BJ (cell line): ENCODE data around the gene TMSB4X. TPM values are rescaled to one million over a fixed set of nuclear protein-coding genes. Genes with fewer than 3 reads are reported as not detected.

Experiments used
- CTCF ChIA-PET: fragments of 350-600 bp; formaldehyde crosslinking; extraction: SDS; loops from one replicate; lab custom pipeline; 2021; ENCODE audit warnings: antibody characterized with exemption, inconsistent platforms; lab: Yijun Ruan, JAX
- POLR2A ChIA-PET: fragments of 300-600 bp; sonication (Branson Sonifier 250); formaldehyde crosslinking; extraction: SDS; loops from one replicate; lab custom pipeline; 2021; ENCODE audit warnings: antibody characterized with exemption; lab: Charles Lee
- DNase-seq: peaks from one replicate; pipeline ENCODE4 v3.0.0-alpha.2; 2011; ENCODE audit warnings: low read depth
- H3K27me3 ChIP-seq: 2 replicates; pipeline ENCODE4 v1.6.0; 2011; ENCODE audit warnings: low read length; ENCODE audit not compliant: control insufficient read depth, insufficient read depth
- H3K36me3 ChIP-seq: 2 replicates; pipeline ENCODE4 v1.5.1; 2011; ENCODE audit warnings: low read length; ENCODE audit not compliant: control insufficient read depth, insufficient read depth
- H3K4me3 ChIP-seq: 2 replicates; pipeline ENCODE4 v1.5.1; 2011; ENCODE audit warnings: low read depth, mild to moderate bottlenecking, control low read depth, low read length
- polyA plus RNA-seq: library from polyadenylated mRNA; depleted of rRNA; stranded (reverse); fragments of >200 nt; gene quantifications from 2 replicates; pipeline ENCODE4 v1.2.3, GENCODE V29; 2011
- TF ChIP-seq, protein P1 (sequence below): IDR thresholded peaks from 2 replicates; pipeline ENCODE4 v1.5.1; 2011; ENCODE audit warnings: low read depth, mild to moderate bottlenecking, control low read depth, inconsistent platforms, low read length, moderate library complexity; ENCODE audit not compliant: insufficient read depth

TMSB4X gene
- polyA plus RNA-seq, 1 experiment: 2,469 TPM

DNA sequence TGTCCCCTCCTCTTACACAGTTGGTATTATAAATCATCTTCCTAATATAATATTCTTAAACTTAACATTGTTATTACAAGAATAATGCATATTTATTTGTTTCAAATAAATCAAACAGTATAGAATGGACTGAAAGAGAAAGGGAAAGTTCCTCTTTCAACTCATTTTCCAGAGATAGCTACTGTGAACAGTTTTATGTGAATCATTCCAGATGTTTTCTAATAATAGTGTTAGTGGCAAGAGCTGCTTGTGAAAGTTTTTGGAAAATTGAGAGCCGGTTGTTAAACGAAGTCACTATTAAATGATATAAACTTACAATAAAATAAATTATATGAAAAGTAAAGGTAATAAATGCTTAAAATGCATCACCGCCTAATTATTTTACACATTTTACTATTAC lies 14.6 kb downstream of the TMSB4X start:
- POLR2A ChIA-PET: no interaction called here
- DNase-seq: no peak
- CTCF ChIA-PET: no interaction called here
- Histone ChIP-seq H3K27me3 (no peaks in the 10 kb centered on the region), H3K4me3 (no peak overlapping the region), H3K36me3 (no peaks in the 10 kb centered on the region)
- TF ChIP-seq, protein P1, sequence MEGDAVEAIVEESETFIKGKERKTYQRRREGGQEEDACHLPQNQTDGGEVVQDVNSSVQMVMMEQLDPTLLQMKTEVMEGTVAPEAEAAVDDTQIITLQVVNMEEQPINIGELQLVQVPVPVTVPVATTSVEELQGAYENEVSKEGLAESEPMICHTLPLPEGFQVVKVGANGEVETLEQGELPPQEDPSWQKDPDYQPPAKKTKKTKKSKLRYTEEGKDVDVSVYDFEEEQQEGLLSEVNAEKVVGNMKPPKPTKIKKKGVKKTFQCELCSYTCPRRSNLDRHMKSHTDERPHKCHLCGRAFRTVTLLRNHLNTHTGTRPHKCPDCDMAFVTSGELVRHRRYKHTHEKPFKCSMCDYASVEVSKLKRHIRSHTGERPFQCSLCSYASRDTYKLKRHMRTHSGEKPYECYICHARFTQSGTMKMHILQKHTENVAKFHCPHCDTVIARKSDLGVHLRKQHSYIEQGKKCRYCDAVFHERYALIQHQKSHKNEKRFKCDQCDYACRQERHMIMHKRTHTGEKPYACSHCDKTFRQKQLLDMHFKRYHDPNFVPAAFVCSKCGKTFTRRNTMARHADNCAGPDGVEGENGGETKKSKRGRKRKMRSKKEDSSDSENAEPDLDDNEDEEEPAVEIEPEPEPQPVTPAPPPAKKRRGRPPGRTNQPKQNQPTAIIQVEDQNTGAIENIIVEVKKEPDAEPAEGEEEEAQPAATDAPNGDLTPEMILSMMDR: no peak

DNA sequence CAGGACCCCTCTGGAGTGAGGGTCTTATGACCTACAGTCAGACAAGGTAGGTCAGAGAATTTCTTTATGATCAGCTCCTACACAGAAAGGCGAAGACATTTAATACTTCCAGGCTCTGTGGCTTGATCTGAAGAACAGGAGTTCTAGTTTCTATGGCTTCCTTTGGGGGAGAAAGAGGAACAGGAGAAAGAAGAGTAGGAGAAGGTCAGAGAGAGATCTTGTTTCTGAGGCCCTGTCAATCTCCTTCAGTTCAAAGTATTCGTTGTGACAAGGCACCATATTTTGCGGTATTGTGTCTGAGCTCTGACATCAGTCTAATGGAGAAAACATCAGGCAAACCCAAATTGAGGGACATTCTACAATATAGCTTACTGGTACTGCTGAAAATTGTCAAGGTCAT lies 16.7 kb downstream of the TMSB4X start:
- ChIA-PET CTCF (no interaction called here), POLR2A (no interaction called here)
- Histone ChIP-seq H3K27me3 (no peaks in the 10 kb centered on the region), H3K4me3 (no peak overlapping the region), H3K36me3 (no peaks in the 10 kb centered on the region)
- TF ChIP-seq, protein P1: no peak
- DNase-seq: no peak

DNA sequence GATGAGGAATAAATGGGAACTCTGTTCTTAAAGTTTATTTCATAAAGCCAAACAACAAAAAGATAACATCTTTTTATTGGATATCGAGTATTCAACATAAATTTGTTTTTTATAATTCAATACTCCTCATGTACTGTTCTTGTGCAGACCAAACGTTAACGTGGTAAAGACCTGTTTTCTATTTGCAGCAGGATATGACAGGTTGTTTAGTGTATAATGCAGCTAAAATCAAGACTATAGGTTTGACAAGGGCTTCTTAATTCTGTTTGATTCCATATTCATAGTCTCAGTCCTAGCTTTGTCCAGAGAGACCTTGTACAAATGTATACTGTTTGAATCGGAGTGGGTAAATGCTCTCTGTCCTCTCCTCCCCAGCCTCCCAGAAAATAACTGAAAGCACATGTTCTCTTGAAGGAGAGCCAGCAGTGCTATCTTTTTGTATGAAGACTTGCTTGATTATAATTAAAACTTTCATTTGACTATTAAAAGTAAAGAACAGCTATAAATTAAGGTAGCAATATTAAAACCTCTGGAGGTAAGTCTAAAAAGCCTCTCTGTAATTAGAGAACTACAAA lies 17.7 kb downstream of the TMSB4X start:
- TF ChIP-seq, protein P1: no peak
- Histone ChIP-seq H3K36me3 (no peaks in the 10 kb centered on the region), H3K27me3 (no peaks in the 10 kb centered on the region), H3K4me3 (no peak overlapping the region)
- POLR2A ChIA-PET: no interaction called here
- CTCF ChIA-PET: no interaction called here
- no peak for DNase-seq

DNA sequence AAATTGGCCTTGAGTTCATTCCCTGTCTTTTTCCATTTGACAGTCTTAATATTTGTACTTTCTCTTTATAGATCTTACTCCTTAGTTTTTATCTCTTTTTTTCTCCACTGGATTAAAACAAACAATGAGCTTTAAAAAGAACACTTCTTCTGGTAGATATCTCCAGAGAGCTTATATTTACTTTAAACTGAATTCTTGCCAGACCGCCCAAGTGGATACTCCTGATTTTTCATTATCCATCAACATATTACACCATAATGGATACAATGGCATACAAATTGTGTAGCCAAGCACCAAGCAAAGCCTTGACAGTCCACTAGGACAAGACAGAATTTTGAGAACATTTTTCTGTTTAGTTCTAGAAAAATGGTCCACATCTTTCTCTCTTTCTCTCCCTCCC lies 18.9 kb downstream of the TMSB4X start:
- DNase-seq: no peak
- Histone ChIP-seq H3K4me3 (no peak overlapping the region), H3K27me3 (no peaks in the 10 kb centered on the region), H3K36me3 (no peaks in the 10 kb centered on the region)
- TF ChIP-seq, protein P1: no peak
- CTCF ChIA-PET: no interaction called here
- POLR2A ChIA-PET: no interaction called here

DNA sequence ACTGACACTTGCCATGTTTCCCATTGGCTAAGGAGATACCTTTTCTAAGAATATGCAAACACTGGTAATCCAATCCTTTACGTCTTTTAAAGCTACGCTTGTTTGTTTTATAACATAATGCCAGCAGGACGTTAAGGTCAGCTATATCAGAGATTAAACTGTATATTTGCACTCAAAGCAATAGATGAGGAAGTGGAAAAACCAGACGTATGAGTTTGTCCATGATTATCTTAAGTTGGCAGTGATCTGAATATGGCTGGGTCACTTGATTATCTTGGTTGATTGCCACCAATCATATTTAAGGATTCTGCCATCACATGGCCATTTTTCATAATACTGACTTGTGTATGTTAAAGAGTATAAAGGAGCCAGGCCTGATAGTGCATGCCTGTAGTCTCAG lies 19.4 kb downstream of the TMSB4X start:
- POLR2A ChIA-PET: no interaction called here
- TF ChIP-seq, protein P1: no peak

More for the DNA sequence above, 19.4 kb downstream of the TMSB4X start:
- no peaks in the 10 kb centered on the region for H3K36me3 ChIP-seq
- CTCF ChIA-PET: no interaction called here
- no peak overlapping the region for H3K4me3 ChIP-seq
- DNase-seq: no peak
- H3K27me3 ChIP-seq: no peaks in the 10 kb centered on the region
